ENCODE data around the gene OLFM1. TPM values are rescaled to one million over a fixed set of nuclear protein-coding genes. Genes with fewer than 3 reads are reported as not detected.

The OLFM1 gene
- total RNA-seq, 1 experiment from 2014 or later, result 0.44 TPM

DNA sequence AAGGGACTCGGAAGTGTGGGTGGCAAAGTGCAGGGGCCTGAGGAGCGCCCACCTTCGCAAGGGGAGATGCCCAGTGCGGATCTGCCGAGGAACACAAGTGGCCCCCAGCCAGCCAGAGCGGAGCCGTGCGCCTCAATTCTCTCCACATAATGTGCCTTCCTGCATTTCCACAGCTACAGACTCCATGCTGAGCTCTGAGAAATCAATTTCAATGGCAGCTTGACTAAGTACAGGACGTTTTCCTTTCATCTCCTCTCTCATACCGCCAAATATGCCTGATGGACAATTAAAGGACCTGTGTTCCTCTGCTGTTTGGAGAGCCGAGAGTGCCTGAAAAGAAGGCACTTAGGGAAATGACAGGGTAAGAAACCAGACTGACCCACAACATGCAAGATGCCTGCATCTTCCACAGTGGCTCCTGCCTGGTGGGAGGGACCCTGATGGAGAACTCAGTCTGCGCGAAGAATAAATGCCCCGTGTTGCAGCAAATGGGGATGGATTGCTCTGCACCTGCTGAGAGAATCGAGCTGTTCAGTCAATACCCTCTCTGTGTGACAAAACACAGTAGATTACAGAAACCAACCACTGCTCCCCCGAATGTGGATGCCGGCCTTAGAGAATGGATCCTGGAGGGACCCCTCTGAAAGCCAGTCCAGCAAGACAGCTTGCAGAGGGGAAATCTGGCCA, 38.6 kb upstream of the OLFM1 start:
- intact Hi-C loops (cut with micrococcal nuclease), result no loop called here
- Histone ChIP-seq H3K27me3 (ENCODE audit: low read length) (no peaks in the 10 kb centered on the region), H3K4me2 (ENCODE audit: low read length) (no peak overlapping the region), H3K4me3 (ENCODE audit: low read length) (no peak overlapping the region), H4K20me1 (ENCODE audit: low read length) (no peaks in the 10 kb centered on the region), H3K36me3 (ENCODE audit: low read depth, low read length) (no peaks in the 10 kb centered on the region), H3K4me1 (ENCODE audit: insufficient read depth, low read length) (no peaks in the 10 kb centered on the region), H3K27ac (ENCODE audit: low read length) (no peak overlapping the region), H3F3A (ENCODE audit: low read length, unreplicated experiment) (no peaks in the 10 kb centered on the region), H3K9me3 (ENCODE audit: low read length) (no peaks in the 10 kb centered on the region), H3K79me2 (ENCODE audit: low read length) (no peaks in the 10 kb centered on the region), H3K9ac (ENCODE audit: low read length) (no peak overlapping the region), H3K9me2 (replicated peaks; ENCODE audit: low read length) (no peaks in the 10 kb centered on the region), H2AFZ (ENCODE audit: low read length) (no peak overlapping the region)
- no peak for ATAC-seq
- no peak for DNase-seq
- ChIA-PET CTCF (no interaction called here), POLR2A (ENCODE audit: unreplicated experiment) (no interaction called here)
- BruUV-seq (replicated peaks), result no TSS peak
- TF ChIP-seq CTCF (conservative IDR thresholded peaks at IDR 0.05; ENCODE audit: low read depth, low read length) (no peak), EZH2phosphoT487 (IDR thresholded peaks at IDR 0.05; ENCODE audit: borderline replicate concordance, low read length) (no peak), EZH2 (IDR thresholded peaks at IDR 0.05; ENCODE audit: low read length, unreplicated experiment) (no peak)

DNA sequence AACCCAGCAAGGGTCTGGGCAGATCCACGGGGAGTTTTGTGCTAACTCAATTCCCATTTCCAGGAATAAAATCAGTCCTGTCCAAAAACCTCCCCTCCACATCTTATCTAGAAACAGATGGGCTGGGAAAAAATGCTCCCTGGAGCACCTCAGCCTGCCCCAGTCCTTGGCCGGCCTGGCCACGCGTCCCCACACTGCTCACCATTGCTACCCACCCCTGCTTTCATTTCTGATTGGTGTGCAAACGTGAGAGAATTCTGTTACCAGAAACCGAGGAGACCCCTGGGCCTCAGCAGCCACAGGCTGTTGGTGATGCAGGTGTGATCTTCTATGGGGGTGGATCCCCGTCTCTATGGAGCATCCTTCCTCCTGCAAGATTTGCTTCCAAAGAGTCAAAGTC, 38.0 kb upstream of the OLFM1 start:
- Histone ChIP-seq H3K9ac (ENCODE audit: low read length) (no peak overlapping the region), H3K4me2 (ENCODE audit: low read length) (no peak overlapping the region), H3K79me2 (ENCODE audit: low read length) (no peaks in the 10 kb centered on the region), H3K9me2 (replicated peaks; ENCODE audit: low read length) (no peaks in the 10 kb centered on the region), H3K36me3 (ENCODE audit: low read depth, low read length) (no peaks in the 10 kb centered on the region), H3F3A (ENCODE audit: low read length, unreplicated experiment) (no peaks in the 10 kb centered on the region), H3K27ac (ENCODE audit: low read length) (no peak overlapping the region), H3K27me3 (ENCODE audit: low read length) (0 out of 2 replicates have a peak, but pooled peaks cover 1% of the 10 kb centered on the region), H2AFZ (ENCODE audit: low read length) (no peak overlapping the region), H3K9me3 (ENCODE audit: low read length) (no peaks in the 10 kb centered on the region), H3K4me3 (ENCODE audit: low read length) (no peak overlapping the region), H4K20me1 (ENCODE audit: low read length) (no peaks in the 10 kb centered on the region), H3K4me1 (ENCODE audit: insufficient read depth, low read length) (no peaks in the 10 kb centered on the region)
- no peak for ATAC-seq
- no TSS peak for BruUV-seq (replicated peaks)
- ChIA-PET POLR2A (ENCODE audit: unreplicated experiment) (no interaction called here), CTCF (no interaction called here)
- intact Hi-C loops (cut with micrococcal nuclease), result no loop called here
- DNase-seq, result no peak
- TF ChIP-seq EZH2phosphoT487 (IDR thresholded peaks at IDR 0.05; ENCODE audit: borderline replicate concordance, low read length), result no peak
- TF ChIP-seq CTCF (conservative IDR thresholded peaks at IDR 0.05; ENCODE audit: low read depth, low read length), result no peak
- no peak for TF ChIP-seq EZH2 (IDR thresholded peaks at IDR 0.05; ENCODE audit: low read length, unreplicated experiment)

Data from PC-3 (cell line).